HG02571 (cell line): ENCODE measurements around the gene RNF145.
"Not testable (repeated sequence)": the region's sequence is repeated elsewhere in the genome, so short reads cannot be mapped to it uniquely, and the experiment has no call there.

Experiments used
- ATAC-seq: cut with Tn5 transposase; IDR thresholded peaks from one replicate; pipeline ENCODE4 v1.9.1; 2021; ENCODE audit warnings: mild to moderate bottlenecking, moderate library complexity; ENCODE audit not compliant: unreplicated experiment

The RNF145 gene

GRCh38 chr5:159209438-159210209 lies at the start of gene RNF145:
Gene RNF145 (minus strand): TSS chr5:159209553. CDS start chr5:159203617, 5,936 bp downstream.
- ATAC-seq = peak; percentile 79

GRCh38 chr5:159258361-159258760 lies 49.0 kb upstream of the RNF145 start:
- no peak for ATAC-seq

GRCh38 chr5:159257629-159258283 lies 48.4 kb upstream of the RNF145 start:
- ATAC-seq = no peak

- ATAC-seq = no peak
Measured at GRCh38 chr5:159257007-159257406, 47.7 kb upstream of the RNF145 start.

GRCh38 chr5:159252195-159252594 lies 42.8 kb upstream of the RNF145 start:
- ATAC-seq = no peak

- ATAC-seq = no peak
Measured at GRCh38 chr5:159249158-159249557, 39.8 kb upstream of the RNF145 start.

- ATAC-seq = no peak
Measured at GRCh38 chr5:159244890-159245289, 35.5 kb upstream of the RNF145 start.

GRCh38 chr5:159244163-159244562 lies 34.8 kb upstream of the RNF145 start:
- no peak for ATAC-seq

GRCh38 chr5:159243385-159243784 lies 34.0 kb upstream of the RNF145 start:
- no peak for ATAC-seq

GRCh38 chr5:159242656-159243055 lies 33.3 kb upstream of the RNF145 start:
- ATAC-seq = no peak

- no peak for ATAC-seq
Measured at GRCh38 chr5:159241946-159242552, 32.7 kb upstream of the RNF145 start.

GRCh38 chr5:159240301-159240870 lies 31.0 kb upstream of the RNF145 start:
- ATAC-seq = no peak

- ATAC-seq = not testable (repeated sequence)
Measured at GRCh38 chr5:159235871-159236520, 26.6 kb upstream of the RNF145 start.

- ATAC-seq = no peak
Measured at GRCh38 chr5:159231167-159231566, 21.8 kb upstream of the RNF145 start.

- no peak for ATAC-seq
Measured at GRCh38 chr5:159230657-159231056, 21.3 kb upstream of the RNF145 start.

GRCh38 chr5:159228097-159228496 lies 18.7 kb upstream of the RNF145 start:
- ATAC-seq = not testable (repeated sequence)

- no peak for ATAC-seq
Measured at GRCh38 chr5:159227452-159227851, 18.1 kb upstream of the RNF145 start.

GRCh38 chr5:159226451-159226850 lies 17.1 kb upstream of the RNF145 start:
- ATAC-seq = no peak

GRCh38 chr5:159224471-159224870 lies 15.1 kb upstream of the RNF145 start:
- ATAC-seq = no peak

- no peak for ATAC-seq
Measured at GRCh38 chr5:159223469-159223868, 14.1 kb upstream of the RNF145 start.

- no peak for ATAC-seq
Measured at GRCh38 chr5:159220206-159220605, 10.9 kb upstream of the RNF145 start.
